Esophagus (tissue), 2 donors: ENCODE measurements around the gene CCDC146. TPM values are rescaled to one million over a fixed set of nuclear protein-coding genes. Genes with fewer than 3 reads are reported as not detected.
"Not testable (repeated sequence)": the region's sequence is repeated elsewhere in the genome, so short reads cannot be mapped to it uniquely, and the experiment has no call there.

Experiments used
- H3K27ac ChIP-seq, 2 donors: one replicate each; pipeline ENCODE4 v1.5.1; 2013; ENCODE audit warnings: low read depth in 2 of 2, mild to moderate bottlenecking in 2 of 2, inconsistent platforms in 1 of 2, low read length in 1 of 2, moderate library complexity in 1 of 2
- H3K27me3 ChIP-seq, 2 donors: one replicate each; pipeline ENCODE4 v1.6.1; 2013; ENCODE audit warnings: low read length in 2 of 2, control low read depth in 1 of 2, mild to moderate bottlenecking in 1 of 2; ENCODE audit not compliant: insufficient read depth in 2 of 2, control insufficient read depth in 1 of 2
- H3K36me3 ChIP-seq, 2 donors: one replicate each; pipeline ENCODE4 v1.6.1; 2013; ENCODE audit warnings: low read length in 1 of 2; ENCODE audit not compliant: control insufficient read depth in 2 of 2, insufficient read depth in 2 of 2
- H3K4me1 ChIP-seq, 2 donors: one replicate each; pipeline ENCODE4 v1.6.1; 2013; ENCODE audit warnings: low read length in 1 of 2; ENCODE audit not compliant: control insufficient read depth in 2 of 2, insufficient read depth in 2 of 2
- H3K4me3 ChIP-seq, 2 donors: one replicate each; pipeline ENCODE4 v1.5.1; 2013; ENCODE audit warnings: low read length in 2 of 2, mild to moderate bottlenecking in 2 of 2, low read depth in 1 of 2, moderate library complexity in 1 of 2
- H3K9me3 ChIP-seq, 2 donors: one replicate each; pipeline ENCODE4 v1.6.1; 2013; ENCODE audit warnings: mild to moderate bottlenecking in 2 of 2, low read depth in 1 of 2, low read length in 1 of 2, moderate library complexity in 1 of 2; ENCODE audit not compliant: control insufficient read depth in 2 of 2, insufficient read depth in 1 of 2
- WGBS, 2 donors: extraction: QIAGEN DNeasy Blood & Tissue Kit; methylation state at CpG; one replicate each; pipeline ENCODE4 v1.1.7; 2013; 5-methylcytosine and 5-hydroxymethylcytosine counted together
- polyA plus RNA-seq, 2 donors: library from polyadenylated mRNA; stranded (reverse); fragments of 200-250 nt; gene quantifications; one replicate each; pipeline ENCODE4 v1.2.3, GENCODE V29; 2013
- donor health status: healthy with polysubstance abuse.
- donor health status: Bipolar disorder and iron deficiency.

Gene CCDC146, protein sequence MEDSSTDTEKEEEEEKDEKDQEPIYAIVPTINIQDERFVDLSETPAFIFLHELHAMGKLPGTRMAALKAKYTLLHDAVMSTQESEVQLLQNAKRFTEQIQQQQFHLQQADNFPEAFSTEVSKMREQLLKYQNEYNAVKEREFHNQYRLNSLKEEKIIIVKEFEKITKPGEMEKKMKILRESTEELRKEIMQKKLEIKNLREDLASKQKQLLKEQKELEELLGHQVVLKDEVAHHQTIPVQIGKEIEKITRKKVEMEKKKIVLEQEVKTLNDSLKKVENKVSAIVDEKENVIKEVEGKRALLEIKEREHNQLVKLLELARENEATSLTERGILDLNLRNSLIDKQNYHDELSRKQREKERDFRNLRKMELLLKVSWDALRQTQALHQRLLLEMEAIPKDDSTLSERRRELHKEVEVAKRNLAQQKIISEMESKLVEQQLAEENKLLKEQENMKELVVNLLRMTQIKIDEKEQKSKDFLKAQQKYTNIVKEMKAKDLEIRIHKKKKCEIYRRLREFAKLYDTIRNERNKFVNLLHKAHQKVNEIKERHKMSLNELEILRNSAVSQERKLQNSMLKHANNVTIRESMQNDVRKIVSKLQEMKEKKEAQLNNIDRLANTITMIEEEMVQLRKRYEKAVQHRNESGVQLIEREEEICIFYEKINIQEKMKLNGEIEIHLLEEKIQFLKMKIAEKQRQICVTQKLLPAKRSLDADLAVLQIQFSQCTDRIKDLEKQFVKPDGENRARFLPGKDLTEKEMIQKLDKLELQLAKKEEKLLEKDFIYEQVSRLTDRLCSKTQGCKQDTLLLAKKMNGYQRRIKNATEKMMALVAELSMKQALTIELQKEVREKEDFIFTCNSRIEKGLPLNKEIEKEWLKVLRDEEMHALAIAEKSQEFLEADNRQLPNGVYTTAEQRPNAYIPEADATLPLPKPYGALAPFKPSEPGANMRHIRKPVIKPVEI
- 10 to 100 TPM in 1 of 2 donors, 1 to 10 TPM in 1; 4.5 to 11.9 TPM for polyA plus RNA-seq

DNA sequence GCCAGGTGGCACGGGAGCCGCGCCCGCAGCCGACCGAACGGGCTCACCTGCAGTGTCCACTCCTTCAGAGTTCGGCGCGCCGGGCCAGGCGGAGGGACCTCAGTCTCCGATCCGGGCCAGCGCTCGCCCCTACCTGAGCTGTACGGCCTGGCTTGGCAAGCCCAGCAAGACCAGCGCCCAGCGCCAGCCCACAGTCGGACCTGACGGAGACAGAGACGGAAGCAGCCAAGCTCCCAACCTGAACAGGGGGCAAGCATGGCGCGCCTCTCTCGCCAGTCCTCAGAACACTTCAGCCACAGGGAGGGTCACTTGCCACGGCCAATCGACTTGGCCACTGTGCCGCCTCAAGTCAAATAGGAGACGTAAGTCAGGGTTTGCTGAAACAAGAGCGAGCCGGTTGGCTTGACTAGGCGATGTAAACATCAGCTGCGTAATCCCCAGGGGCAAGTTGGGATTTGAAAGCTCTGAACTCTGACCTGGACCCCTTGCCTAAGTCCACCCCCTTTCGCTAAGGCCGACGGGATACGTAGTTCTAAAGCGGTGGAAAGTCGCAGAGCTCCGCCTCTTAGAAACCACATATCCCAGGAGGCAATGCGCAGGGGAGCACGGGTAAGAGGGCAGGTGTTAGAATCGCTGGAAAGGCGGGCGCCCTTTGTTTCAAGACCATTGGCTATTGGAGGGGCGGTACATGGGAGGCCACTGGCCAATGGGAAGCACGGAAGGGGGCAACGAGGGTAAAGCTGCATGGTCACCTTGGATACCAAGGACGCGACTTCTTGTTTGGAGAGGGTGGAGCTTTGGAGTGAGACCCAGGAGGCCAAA is at the start of gene CCDC146:
Gene CCDC146, plus strand, starts transcription at position 756 of the 822 bp plus-strand sequence. CDS start 45,054 bp downstream, outside the sequence.
- WGBS, 2 donors = 0 to 1% methylated on average over 47 to 50 of the region's 50 CpGs
- not testable (repeated sequence) for H3K9me3 ChIP-seq, H3K4me1 ChIP-seq, H3K36me3 ChIP-seq, H3K27me3 ChIP-seq
- Histone ChIP-seq H3K27ac (peak within 1 kb of the TSS; percentile 71 to 78), H3K4me3 (peak within 1 kb of the TSS; percentile 64 to 89)

DNA sequence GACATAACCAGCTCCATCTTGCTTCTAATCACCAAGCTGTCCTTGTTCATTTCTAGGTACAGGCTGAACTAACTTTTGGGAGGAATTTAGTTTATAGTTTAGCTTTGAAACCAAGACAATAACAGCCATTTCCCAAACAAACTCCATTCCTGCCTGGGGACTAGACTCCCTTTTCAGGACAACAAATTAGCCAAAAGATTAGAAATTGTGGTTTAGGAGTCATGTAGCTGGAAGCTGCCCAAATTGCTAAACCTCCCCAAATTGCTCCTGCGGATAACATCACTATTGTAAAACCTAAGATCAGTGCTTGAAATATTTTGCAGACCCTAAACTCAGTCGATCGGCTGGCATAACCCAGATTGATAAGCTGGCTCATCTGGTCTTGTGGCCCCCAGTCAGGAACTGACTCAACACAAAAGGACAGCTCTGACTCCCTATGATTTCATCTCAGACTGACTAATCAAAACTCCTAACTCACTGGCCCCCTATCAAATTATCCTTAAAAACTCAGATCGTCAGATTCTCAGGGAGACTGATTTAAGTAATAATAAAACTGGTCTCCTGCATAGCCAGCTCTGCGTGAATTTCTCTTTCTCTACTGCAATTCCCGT is 47.5 kb upstream of the CCDC146 start:
- H3K36me3 ChIP-seq, H3K27ac ChIP-seq, H3K9me3 ChIP-seq, H3K4me1 ChIP-seq, H3K4me3 ChIP-seq, H3K27me3 ChIP-seq: not testable (repeated sequence)
- WGBS, 2 donors = 94 to 95% methylated on average over 4 to 5 of the region's 6 CpGs

DNA sequence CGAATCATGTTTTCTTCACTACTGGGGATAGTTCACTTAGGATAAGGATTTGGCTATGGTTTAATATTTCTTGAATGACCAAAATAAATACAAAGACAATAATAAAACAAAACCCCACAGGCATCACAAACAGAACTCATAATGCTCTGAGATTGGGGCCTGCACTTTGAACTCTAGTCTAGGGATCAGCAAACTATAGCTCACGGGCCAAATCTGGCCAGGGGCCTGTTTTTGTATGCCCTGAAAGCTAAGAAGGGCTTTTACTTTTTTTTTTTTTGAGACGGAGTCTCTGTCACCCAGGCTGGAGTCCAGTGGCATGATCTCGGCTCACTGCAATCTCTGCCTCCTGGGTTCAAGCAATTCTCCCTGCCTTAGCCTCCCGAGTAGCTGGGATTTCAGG is 45.4 kb upstream of the CCDC146 start:
- not testable (repeated sequence) for H3K27me3 ChIP-seq, H3K36me3 ChIP-seq, H3K4me3 ChIP-seq, H3K9me3 ChIP-seq, H3K27ac ChIP-seq, H3K4me1 ChIP-seq
- WGBS, 2 donors = 90 to 91% methylated on average over 3 to 5 of the region's 5 CpGs

DNA sequence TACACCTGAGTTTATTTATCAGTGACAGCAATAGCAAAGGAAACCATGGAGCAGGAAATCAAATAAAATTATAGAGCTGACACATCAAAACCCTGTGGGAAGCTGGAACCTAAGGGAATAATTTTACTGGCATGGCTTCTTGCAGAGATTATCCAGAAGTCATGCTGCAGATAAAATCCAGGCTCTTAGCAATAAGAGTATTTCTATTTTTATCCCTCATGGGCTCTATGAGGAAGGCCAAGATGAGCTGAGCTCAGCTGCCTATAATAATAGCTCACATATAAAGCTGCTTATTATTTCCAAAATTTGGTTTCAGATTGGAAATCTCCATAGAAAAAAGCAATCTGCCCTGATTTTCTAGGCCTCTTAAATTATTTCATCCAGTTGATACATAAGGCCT is 43.3 kb upstream of the CCDC146 start:
- not testable (repeated sequence) for H3K36me3 ChIP-seq, H3K27ac ChIP-seq, H3K4me1 ChIP-seq, H3K27me3 ChIP-seq, H3K9me3 ChIP-seq, H3K4me3 ChIP-seq

DNA sequence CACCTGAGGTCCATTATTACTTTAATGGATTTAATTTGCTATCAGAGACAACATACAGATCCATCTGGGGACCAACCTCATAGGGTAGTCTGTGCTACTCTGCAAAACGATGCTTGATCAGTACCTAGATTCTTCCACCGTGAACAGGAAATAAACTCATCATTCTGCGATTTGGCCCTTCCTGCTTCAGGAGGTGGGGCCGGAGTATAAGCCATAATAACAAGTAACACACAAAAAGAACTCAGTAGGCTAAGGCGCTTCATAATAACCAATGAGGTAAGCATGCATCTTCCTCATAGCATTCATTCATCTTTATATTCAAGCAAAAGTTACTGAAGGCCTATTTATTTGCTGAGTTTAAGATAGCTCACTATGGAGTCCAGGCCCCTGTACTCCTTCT is 42.8 kb upstream of the CCDC146 start:
- not testable (repeated sequence) for H3K27ac ChIP-seq, H3K4me3 ChIP-seq, H3K27me3 ChIP-seq, H3K4me1 ChIP-seq, H3K9me3 ChIP-seq, H3K36me3 ChIP-seq
- 64 to 81% methylated on average over 4 to 5 of the region's 5 CpGs for WGBS, 2 donors

DNA sequence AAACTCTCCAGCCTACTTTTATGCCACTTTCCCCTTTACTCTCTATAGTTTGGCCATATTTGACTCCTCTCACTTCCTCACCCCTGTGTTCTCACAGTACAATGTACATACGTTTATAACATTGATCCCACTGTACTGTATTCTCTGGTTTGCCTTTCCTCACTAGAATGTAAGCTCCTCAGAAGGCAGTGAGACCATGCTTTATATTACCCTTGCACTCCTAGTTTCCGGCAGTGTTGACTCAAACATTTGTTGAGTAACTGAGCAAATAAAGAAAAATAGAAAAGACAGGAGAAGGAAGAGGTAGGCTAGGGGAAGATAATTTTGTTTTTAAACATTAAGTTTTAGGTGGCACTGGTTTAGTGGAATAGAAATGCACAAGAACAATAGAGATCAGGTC is 42.2 kb upstream of the CCDC146 start:
- H3K36me3 ChIP-seq, H3K4me1 ChIP-seq, H3K4me3 ChIP-seq, H3K27me3 ChIP-seq, H3K27ac ChIP-seq, H3K9me3 ChIP-seq: not testable (repeated sequence)
- whole genome bisulfite sequencing, 2 donors = 60 to 76% methylated on average over 1 to 2 of the region's 2 CpGs

DNA sequence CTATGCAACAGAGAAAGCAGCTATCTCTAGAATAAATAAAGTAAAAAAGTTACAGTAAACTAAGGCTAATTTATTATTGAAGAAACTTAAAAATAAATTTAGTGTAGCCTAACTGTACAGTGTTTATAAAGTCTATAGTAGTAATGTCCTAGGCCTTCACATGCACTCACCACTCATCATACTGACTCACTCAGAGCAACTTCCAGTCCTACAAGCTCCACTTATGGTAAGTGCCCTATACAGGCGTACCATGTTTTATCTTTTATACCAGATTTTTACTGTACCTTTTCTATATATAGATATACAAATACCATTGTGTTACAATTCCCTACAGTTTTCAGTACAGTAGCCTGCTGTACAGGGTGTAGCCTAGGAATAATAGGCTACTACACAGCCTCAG is 40.2 kb upstream of the CCDC146 start:
- not testable (repeated sequence) for H3K4me3 ChIP-seq, H3K27me3 ChIP-seq, H3K36me3 ChIP-seq, H3K9me3 ChIP-seq, H3K4me1 ChIP-seq, H3K27ac ChIP-seq
- 93 to 100% methylated on average over 1 of the region's 1 CpG for WGBS, 2 donors

DNA sequence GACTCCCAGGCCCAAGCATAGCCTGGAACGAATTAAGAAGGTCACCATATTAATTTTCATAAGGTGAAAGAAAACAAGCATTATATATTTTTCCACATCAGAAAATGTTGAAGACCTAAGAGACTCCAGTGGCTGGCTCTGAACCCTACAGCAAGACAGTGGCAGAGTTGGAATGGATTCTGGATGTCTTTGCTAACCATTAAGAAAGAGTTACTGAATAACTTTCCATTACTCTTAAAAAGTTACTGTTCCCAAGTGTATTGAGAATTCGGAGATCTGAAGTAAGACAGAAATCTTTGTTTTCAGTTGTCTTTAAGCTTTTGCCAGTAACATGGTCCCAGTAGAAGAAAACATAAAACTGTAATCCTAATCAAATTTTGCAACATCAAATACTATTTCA is 30.1 kb upstream of the CCDC146 start:
- not testable (repeated sequence) for H3K4me1 ChIP-seq, H3K36me3 ChIP-seq, H3K27ac ChIP-seq, H3K9me3 ChIP-seq, H3K4me3 ChIP-seq, H3K27me3 ChIP-seq
- 43 to 68% methylated on average over 2 of the region's 2 CpGs for WGBS, 2 donors

DNA sequence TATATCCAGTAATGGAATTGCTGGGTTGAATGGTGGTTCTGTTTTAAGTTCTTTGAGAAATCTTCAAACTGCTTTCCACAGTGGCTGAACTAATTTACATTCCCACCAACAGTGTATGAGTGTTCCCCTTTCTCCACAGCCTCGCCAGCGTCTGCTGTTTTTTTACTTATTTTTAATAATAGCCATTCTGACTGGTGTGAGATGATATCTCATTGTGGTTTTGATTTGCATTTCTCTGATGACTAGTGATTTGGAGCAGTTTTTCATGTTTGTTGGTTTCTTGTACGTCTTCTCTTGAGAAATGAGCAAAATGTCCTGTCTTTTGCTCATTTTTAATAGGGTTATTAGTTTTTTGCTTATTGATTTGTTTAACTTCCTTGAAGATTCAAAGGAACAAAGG is 21.9 kb upstream of the CCDC146 start:
- H3K9me3 ChIP-seq, H3K36me3 ChIP-seq, H3K4me3 ChIP-seq, H3K4me1 ChIP-seq, H3K27ac ChIP-seq, H3K27me3 ChIP-seq: not testable (repeated sequence)
- 91 to 100% methylated on average over 3 of the region's 3 CpGs for WGBS, 2 donors
